Fibroblast of skin of right biceps (primary cell): ENCODE results near the gene CAMK4.
"Not testable (repeated sequence)": the region's sequence is repeated elsewhere in the genome, so short reads cannot be mapped to it uniquely, and the experiment has no call there.

ENCODE experiments used
- DNase-seq: peaks from one replicate; pipeline ENCODE4 v3.0.0-alpha.2; 2013

The CAMK4 gene

DNA sequence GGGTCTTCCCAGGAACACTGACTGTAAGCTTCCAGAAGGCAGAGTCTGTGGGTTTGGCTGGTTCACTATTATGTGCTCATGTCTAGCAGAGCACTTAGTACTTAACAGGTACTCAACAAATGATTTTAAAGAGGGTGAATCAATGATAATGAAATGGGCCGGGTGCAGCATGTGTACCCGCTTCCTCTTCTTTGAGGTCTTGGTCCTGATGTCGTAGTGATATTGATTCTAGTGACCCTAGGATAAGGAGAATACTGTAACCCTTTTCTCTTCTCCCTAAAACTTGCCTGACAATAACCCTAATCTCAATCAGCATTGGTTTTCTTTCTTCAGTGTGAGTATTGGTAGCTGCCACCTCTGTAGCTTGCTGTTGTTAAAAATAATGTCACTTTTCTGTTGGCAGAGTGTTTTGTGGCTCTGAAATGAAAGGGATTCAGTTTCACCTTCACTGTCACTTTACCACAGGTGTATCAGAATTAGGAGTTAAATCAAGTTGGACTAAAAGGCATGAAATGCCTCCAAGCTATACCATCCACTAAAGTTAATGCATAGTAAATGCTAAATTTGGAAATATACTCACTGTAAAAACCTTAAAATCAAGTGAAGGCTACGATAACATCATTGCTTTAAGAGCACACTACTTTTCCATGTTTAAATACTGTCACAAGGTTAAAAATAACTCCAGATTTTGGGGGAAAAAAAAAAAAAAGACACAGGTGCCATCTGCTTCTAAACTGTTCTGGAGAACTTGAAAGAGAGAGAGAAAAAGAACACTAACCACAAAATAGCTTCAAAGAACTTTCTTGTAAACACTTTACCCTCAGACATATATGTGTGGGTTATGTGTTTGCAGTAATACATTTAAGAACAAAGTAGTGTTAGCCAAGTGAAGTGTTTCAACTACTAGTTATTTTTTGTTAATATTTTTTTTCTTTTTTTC, 6.0 kb downstream of the CAMK4 start:
- DNase-seq, result no peak

DNA sequence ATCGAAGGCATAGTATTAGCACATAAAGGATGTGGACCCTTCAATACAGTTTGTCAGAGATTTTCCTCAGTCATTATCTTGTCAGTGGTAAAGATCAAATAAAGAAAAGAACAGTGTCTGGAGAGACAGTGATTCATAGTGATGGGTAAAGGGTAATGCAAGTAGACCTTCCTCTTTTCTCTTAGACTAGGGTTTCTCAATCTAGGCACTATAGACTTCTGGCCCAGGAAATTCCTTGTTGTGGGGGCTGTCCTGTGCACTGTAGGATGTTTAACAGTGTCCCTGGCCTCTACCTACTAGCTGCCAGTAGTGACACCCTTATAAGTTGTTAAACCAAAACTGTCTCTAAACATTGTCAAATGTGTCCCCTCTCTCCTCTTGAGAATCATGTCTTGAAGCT, 6.9 kb downstream of the CAMK4 start:
- DNase-seq, result no peak

- no peak for DNase-seq
Measured at GRCh38 chr5:111232311-111233051, 8.3 kb downstream of the CAMK4 start.

- no peak for DNase-seq
Measured at GRCh38 chr5:111233052-111233374, 8.8 kb downstream of the CAMK4 start.

- DNase-seq, result no peak
Measured at GRCh38 chr5:111234125-111234524, 9.9 kb downstream of the CAMK4 start.

DNA sequence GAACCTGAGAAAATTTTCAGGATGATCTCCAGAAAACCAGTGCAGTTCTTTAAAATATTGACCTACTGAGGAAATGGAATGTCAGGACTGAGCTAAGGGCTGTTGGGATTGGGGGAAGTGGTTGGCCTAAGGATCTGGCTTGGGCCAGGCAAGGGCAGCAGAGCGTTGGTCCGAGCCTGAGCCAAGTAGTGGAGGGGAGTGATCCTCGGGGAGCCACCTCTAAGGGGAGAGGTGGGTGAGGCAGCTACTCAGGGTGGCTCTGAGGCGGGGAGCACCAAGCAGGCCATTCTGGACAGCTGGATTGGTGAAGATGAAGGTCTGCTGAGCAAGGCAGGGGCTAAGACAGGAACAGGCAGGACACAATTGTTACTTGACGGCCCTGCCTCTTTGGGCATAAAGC, 11.5 kb downstream of the CAMK4 start:
- no peak for DNase-seq

- no peak for DNase-seq
Measured at GRCh38 chr5:111236348-111236747, 12.2 kb downstream of the CAMK4 start.

- no peak for DNase-seq
Measured at GRCh38 chr5:111236995-111237394, 12.8 kb downstream of the CAMK4 start.

DNA sequence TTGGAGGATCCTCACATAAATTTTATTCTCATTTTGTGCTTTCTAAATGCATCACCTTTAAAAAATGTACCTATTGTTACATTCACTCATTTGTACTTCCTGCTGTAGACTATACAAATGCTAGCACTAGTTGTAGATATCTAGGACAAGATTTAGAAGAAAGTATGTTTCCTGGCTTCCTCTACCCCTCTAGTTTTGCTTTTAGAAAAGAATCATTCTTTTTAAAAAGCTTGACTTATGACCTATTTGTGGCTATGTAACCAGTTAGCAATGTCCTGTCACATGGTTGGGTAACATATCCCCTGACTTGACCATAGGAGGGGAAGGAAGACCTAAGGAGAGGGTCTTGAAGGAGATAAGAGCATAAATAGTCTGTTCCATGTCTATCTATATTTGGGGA, 13.3 kb downstream of the CAMK4 start:
- DNase-seq, result no peak

DNA sequence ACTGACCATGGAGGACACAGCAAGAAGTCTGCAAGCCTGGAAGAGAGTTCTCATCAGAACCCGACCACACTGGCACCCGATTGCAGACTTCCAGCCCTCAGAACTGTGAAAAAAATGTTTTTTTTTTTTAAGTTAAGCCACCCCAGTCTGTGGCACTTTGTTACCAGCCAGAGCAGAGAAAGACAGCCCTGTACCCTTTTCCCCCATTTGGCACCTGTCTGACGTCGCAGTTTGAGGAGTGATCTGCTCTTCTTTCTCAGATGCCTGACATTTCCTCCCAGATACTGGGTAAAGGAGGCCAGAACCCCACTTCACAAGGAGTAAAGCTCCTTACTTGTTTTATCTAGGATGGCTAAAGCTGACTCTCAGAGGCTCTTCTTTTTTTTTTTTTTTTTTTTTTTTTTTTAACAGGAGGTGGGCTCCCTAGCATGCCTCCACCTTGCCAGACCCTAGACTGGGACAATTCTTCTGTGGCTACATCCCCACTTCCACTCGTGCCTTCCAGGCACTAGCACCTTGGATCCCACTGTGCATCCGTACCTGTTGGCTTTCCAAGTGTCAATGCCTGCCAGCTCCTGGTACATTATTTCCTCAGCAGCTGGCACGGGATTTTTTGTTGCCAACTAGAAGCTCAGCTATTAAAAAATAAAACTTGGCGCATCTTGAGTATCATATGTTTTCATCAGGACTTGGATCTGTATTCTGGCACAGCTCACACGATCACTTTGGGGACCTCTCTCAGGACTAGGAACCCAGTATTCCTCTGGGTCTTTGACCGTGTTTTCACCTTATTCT, 14.4 kb downstream of the CAMK4 start:
- no peak for DNase-seq

- no peak for DNase-seq
Measured at GRCh38 chr5:111241696-111242095, 17.5 kb downstream of the CAMK4 start.

GRCh38 chr5:111242606-111243005, 18.4 kb downstream of the CAMK4 start:
- no peak for DNase-seq

- DNase-seq, result no peak
Measured at GRCh38 chr5:111243318-111243717, 19.1 kb downstream of the CAMK4 start.

- DNase-seq, result no peak
Measured at GRCh38 chr5:111245654-111246053, 21.5 kb downstream of the CAMK4 start.

DNA sequence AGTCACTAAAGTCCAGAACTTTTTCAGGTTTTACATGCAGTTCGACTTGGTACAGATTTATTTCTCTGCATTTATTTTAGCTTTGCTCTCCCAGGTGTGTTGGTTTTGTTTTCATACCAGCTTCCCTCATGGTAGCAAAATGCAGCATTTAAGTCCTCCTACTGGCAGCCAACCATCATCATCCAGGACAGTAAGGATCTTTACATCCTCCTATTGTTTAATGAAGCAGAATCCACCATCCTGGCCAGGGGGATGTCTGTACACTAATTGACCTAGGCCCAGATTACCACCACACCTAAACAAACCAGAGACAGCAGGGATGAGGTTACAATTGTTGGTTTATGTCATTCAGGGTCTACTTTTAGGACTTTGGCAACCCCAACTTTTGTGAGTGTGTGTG, 22.3 kb downstream of the CAMK4 start:
- DNase-seq, result no peak

DNA sequence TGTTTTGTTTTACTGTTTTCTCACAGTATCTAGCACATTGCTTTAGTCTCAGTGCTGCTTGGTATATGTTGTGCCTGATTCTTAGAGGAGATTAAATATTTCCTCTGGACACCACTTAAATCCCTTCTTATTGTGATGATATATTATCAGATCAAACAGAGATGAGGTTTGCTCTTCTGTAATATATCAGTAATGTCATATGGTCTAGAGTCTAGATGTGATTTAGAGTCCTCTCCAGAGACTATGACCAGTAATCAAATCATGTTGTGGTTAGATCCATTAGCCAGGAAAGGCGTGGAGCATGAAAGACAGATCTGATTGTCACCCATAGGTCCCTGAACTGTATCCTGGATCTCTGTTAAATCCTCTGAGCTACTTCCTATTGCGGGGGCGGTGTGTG, 24.4 kb downstream of the CAMK4 start:
- no peak for DNase-seq

GRCh38 chr5:111251921-111252320, 27.7 kb downstream of the CAMK4 start:
- no peak for DNase-seq

DNA sequence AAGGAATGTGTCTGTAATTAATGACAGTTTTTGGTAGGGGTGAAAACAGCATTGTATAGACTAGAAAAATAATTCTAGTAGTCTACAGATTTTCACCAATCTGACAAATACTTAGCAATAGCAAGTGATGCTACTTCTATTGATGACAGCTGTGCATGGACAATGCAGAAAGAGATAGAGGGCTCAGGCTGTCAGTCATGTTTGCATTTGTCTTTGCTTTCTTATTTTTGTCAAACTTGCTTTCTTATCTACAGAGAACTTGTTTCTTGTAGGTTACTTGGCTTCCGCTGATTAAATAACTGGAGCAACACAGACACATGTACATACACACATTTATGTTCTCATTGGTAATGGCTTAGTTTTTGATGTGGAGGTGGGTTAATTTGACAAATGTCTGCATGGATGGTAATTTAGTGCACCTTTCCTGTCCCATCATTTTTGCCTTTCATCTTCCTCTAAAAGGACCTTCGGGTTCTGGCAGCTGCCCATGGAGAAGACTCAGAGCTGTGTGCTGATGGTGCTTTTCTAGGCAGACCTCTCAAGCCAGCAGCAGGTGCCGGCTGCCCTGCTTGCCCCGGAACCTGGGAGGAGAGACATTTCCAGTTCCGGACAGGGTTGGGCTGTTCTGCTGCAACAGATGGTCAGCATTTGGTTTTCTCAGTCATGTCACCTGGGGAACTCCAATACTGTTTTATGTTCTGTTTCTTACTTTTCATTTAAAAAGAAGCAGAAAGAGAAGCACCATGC, 28.8 kb downstream of the CAMK4 start:
- no peak for DNase-seq

GRCh38 chr5:111254613-111255012, 30.4 kb downstream of the CAMK4 start:
- peak; percentile 47 for DNase-seq

DNA sequence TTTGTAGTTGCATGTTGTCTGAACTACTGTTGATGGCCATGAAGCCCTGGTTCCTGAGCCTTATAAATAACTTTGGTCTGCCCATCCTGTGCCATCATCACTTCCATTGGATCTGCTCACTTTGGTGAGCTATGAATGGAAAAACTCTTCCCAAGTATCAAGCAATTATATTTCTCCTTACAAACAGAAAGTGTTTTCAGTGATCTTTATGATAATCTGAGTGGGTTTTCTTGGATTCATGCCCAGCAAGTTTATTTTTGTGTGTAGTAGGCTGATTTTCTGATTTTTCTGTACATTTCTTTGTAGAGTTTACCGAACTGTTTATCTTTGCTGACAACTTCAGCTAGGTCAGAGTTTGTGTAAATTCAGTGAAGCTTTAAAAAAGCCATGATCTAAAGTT, 31.0 kb downstream of the CAMK4 start:
- DNase-seq, result no peak

GRCh38 chr5:111256128-111256527, 31.9 kb downstream of the CAMK4 start:
- DNase-seq, result no peak

- not testable (repeated sequence) for DNase-seq
Measured at GRCh38 chr5:111257610-111258009, 33.4 kb downstream of the CAMK4 start.

GRCh38 chr5:111259636-111260035, 35.5 kb downstream of the CAMK4 start:
- DNase-seq, result peak; percentile 34
